T-helper 1 cell treated with Interleukin-12 subunit alpha and Interleukin-12 subunit beta and Interleukin-4 antibody, amounts not matched to agents 30 ng/mL and 1 ng/mL, for 36 hours (primary cell): Measurements from ENCODE around the gene SHC3. TPM values are rescaled to one million over a fixed set of nuclear protein-coding genes. Genes with fewer than 3 reads are reported as not detected.
"Not testable (repeated sequence)": the region's sequence is repeated elsewhere in the genome, so short reads cannot be mapped to it uniquely, and the experiment has no call there.

Experiments used
- intact Hi-C: fragments of 100-400 bp; cut with micrococcal nuclease; formaldehyde crosslinking; loops from one replicate; pipeline ENCODE4 v1.15.1; 2024
- total RNA-seq: library from RNA; stranded (reverse); gene quantifications from 2 replicates; pipeline ENCODE4 v1.2.3, GENCODE V29; 2022

SHC3 gene, protein sequence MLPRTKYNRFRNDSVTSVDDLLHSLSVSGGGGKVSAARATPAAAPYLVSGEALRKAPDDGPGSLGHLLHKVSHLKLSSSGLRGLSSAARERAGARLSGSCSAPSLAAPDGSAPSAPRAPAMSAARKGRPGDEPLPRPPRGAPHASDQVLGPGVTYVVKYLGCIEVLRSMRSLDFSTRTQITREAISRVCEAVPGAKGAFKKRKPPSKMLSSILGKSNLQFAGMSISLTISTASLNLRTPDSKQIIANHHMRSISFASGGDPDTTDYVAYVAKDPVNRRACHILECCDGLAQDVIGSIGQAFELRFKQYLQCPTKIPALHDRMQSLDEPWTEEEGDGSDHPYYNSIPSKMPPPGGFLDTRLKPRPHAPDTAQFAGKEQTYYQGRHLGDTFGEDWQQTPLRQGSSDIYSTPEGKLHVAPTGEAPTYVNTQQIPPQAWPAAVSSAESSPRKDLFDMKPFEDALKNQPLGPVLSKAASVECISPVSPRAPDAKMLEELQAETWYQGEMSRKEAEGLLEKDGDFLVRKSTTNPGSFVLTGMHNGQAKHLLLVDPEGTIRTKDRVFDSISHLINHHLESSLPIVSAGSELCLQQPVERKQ
- total RNA-seq: not detected in 2 replicates

- intact Hi-C loops: no loop called here
These were observed at the start of gene SHC3 for GRCh38 chr9:89177944-89178829. Gene SHC3 (minus strand): TSS chr9:89178818. CDS start chr9:89178460, 358 bp downstream.

- intact Hi-C loops: no loop called here
These were observed 47.4 kb upstream of the SHC3 start for GRCh38 chr9:89225991-89226471.

- intact Hi-C loops: no loop called here
These were observed 47.0 kb upstream of the SHC3 start for GRCh38 chr9:89225587-89225986.

DNA sequence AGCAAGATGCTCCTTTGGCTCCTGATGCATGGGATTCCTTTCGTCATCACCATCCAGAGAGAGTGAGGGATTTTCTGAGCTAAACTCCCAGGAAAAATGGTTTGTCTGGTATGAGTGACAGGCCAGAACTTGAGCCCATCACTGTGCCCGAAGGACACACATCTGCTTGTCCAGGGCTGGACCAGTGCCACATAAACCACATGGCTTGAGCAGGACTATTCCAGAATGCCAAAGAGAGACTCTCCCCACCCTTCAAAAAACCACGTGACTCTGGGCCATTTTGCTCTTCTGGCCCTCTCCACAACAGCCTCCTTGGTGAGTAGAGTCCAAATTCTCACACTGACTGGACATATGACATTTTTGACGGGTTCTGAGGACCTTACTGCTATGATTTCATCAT lies 46.4 kb upstream of the SHC3 start:
- intact Hi-C loops: no loop called here

DNA sequence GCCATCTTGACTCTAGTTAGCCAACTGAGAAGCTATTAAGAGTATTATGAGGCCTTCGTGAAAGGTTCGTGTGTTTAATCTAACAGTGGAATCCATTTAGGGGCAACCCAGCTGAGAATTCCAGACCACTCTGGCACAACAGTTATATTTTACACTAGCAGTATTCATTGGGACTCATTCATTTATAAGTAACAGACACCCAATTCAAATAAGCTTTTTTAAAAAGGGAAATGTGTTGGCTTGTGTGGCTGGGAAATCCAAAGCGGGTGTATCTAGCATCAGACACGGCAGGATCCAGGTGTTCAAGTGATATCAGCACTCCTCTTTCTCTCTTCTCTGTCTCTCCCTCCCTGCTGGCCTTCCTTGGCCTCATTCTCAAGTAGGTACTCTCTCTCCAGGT lies 46.0 kb upstream of the SHC3 start:
- intact Hi-C loops: no loop called here

DNA sequence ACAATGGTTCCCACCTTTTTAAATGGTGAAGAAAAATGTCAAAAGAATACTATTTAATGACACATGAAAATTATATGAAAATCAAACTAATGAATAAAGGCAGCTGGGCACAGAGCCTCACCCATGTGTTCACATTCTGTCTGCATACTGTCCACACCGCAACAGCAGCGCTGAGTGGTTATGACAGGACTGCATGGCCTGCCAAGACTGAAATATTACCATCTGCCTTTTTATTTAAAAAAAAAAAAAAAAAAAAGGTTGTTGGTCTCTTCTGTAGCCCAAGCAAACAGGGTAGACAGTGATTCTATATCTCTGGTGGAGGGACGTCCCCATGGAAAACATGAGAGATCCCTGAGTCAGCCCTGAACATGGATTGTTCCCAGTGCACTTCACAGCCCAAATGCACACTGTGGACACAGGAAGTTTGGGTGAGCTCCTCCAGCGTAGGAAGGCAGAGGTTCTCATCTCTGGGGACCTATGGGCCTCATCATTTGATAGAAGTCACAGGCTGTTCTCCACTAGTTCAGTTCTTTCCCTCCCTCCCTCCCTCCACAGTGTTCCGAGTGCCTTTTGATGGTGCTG lies 44.9 kb upstream of the SHC3 start:
- intact Hi-C loops: no loop called here

GRCh38 chr9:89219637-89220036 lies 41.0 kb upstream of the SHC3 start:
- intact Hi-C loops: no loop called here

DNA sequence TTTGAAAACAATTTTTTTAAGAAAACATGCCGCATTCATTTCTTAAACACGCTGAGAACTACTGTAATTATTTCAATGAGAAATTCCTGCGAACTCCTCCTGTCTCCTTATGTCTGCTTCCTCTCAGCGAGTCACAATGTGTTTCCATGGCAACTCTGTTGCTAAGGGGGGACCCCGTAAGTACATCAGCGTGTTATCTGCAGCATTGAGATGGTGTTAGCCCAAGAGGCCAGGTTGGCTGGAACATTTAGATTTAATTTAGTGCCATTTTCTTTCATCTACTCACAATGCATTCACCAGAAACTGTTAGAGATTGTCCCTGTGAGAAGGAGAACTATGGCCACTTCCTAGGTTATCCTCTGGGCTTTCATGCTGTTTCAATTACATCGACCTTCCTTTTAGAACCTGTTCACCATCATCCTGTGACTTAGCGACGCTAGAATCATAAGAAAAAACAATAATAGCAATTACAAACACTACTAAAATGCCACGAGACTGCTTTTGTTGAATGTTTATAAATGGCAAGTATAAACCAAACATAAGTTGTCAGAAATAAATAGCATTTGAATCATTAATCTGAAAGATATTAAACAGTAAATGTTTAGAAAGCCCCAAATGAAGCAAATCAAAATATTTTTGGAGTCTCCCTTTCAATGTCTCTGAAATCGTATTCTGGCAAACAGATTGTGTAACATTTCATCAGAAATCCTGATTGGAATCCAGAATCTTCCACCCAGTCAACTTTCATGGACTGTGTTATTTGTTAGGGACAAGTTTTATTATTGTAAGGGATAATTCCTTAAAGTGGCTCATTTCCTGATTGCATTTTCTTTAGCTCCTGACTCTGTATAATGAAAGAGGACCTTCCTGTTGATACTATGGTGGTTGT lies 39.7 kb upstream of the SHC3 start:
- intact Hi-C loops: no loop called here

DNA sequence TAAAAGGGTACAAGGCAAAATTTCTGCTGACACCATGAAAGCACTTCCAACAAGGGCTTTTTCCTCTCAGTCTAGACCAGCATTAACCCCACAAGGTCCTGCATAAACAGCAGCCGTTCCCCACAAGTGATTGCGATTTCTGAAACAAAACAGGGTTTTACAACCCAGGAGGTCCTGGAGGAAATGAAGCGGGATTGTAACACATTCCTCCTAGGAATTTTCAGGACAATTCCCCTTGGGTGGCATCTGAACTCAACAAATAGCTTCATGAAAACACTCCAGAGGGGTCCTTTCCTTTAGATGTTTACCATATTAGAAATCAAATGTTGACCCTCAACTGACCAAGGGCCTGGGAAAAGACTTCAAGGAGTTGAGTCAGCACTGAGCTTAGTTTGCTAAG lies 36.7 kb upstream of the SHC3 start:
- intact Hi-C loops: no loop called here

- intact Hi-C loops: no loop called here
These were observed 34.8 kb upstream of the SHC3 start for GRCh38 chr9:89213396-89213880.

- intact Hi-C loops: no loop called here
These were observed 33.6 kb upstream of the SHC3 start for GRCh38 chr9:89212171-89212570.

GRCh38 chr9:89209311-89209710 lies 30.7 kb upstream of the SHC3 start:
- intact Hi-C loops: not testable (repeated sequence)

DNA sequence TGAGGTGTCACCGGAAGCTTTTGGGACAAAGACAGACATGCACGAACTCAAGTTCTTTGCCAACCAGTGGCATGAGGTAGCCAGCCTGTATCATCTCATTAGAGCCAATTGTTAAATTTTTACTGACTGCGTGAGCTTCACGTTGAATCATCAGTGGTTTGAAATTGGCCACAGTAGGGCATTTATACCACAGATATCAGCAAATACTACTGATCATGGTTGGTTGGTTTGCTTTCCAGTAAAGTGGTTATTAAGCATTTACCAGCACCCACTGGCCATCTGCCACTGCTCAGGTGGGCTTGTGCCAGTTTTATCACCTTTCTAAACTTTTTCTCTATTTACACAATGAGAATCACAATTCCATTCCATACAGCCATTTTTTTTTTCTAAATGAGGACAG lies 28.4 kb upstream of the SHC3 start:
- intact Hi-C loops: no loop called here

DNA sequence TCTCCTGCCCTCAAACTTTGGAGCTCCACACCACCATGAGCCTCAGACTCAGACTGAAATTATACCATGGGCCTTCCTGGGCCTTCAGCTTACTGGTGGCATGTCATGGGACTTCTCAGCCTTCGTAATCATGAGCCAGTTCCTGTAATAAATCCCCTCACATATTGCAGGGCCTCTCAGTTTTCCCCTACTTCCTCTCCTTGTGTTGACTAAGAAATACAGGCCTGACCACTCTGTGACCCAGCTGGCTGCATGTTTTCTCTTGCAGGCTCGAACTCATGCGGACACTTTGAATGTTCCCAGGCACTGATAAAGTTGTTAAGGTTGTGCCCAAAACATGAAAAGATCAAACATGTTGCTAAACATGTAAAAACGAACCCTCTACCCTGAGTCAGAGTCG lies 26.2 kb upstream of the SHC3 start:
- intact Hi-C loops: no loop called here

- intact Hi-C loops: no loop called here
These were observed 16.6 kb upstream of the SHC3 start for GRCh38 chr9:89195131-89195797.

- intact Hi-C loops: no loop called here
These were observed 16.0 kb upstream of the SHC3 start for GRCh38 chr9:89194421-89195130.

DNA sequence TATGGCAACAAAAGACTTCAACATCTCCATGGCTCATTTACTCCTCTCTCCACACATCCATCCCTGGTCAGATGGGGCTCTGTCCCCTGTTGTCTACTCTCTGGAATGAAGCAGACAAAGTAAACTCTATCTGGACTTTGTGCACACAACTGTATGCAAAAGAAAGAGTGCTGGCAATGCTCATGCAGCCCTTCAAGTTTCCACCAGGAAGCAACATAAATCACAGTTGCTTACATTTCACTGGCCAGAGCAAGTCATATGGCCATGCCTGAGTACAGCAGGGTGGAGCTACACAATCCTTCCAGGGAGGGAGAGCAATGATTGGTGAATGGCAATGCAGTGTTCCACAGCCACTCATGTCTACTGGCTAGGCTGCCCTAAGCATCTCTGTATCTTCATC lies 12.4 kb upstream of the SHC3 start:
- intact Hi-C loops: no loop called here

DNA sequence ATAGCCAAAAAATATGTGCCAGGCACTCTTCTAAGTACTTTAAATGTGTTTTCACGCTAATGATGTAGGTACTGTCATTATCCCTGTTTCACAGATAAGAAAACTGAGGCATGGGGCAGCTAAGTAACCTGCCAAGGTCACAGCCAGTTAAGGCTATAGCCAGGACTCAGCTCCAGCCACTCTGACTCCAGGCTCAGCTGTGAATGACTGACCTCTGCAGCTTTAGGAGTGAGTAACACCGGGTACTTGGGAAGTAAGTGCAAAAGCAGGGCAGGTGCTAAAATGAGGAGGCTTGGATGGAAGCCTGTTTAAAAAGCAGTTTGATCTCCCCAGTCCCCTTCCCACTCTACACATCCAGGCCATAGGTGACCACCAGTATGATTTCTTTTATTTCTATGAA lies 10.6 kb upstream of the SHC3 start:
- intact Hi-C loops: no loop called here

- intact Hi-C loops: no loop called here
These were observed 9.3 kb upstream of the SHC3 start for GRCh38 chr9:89187950-89188349.
